ENCODE data around the gene CELF5. TPM values are rescaled to one million over a fixed set of nuclear protein-coding genes. Genes with fewer than 3 reads are reported as not detected.

The CELF5 gene
- total RNA-seq, 1 experiment from 2014 or later = 1.2 TPM

- Histone ChIP-seq H3K27ac (ENCODE audit: low read length) (no peak overlapping the region), H3K27me3 (ENCODE audit: control insufficient read depth, insufficient read depth, low read length) (no peaks in the 10 kb centered on the region), H3K4me1 (ENCODE audit: control insufficient read depth, insufficient read depth, low read length) (no peaks in the 10 kb centered on the region), H3K9me3 (ENCODE audit: control insufficient read depth, insufficient read depth, low read depth, low read length) (no peaks in the 10 kb centered on the region), H3K4me3 (ENCODE audit: low read depth in 2 of 2, low read length in 2 of 2) (no peak overlapping the region), H3K36me3 (ENCODE audit: control insufficient read depth, insufficient read depth, low read length) (no peaks in the 10 kb centered on the region)
- CTCF ChIA-PET = no interaction called here
- no peak for ATAC-seq
- POLR2A ChIA-PET = no interaction called here
- no peak for DNase-seq (ENCODE audit: low read depth, low spot score)
- TF ChIP-seq TCF7L2 (IDR thresholded peaks at IDR 0.05; ENCODE audit: low read depth, low read length) = no peak
- peak; percentile 97 to 98 for TF ChIP-seq REST (IDR thresholded peaks at IDR 0.05; ENCODE audit: insufficient read depth in 1 of 2, low read depth in 2 of 2, low read length in 1 of 2)
- TF ChIP-seq SIN3A (IDR thresholded peaks at IDR 0.05; ENCODE audit: borderline replicate concordance, insufficient read depth, low read depth, low read length) = no peak
- TF ChIP-seq POLR2AphosphoS5 (IDR thresholded peaks at IDR 0.05; ENCODE audit: low read depth, low read length) = no peak
- TF ChIP-seq CTCF (IDR thresholded peaks at IDR 0.05) = no peak
- no TSS peak for BruUV-seq (replicated peaks)
- in situ Hi-C loops (cut with HindIII; ENCODE audit: low pct_unique_long_range_greater_than_20kb, low sequenced_read_pairs) (no loop called here), intact Hi-C loops (cut with micrococcal nuclease; ENCODE audit: unreplicated experiment) (no loop called here)
These were observed 19.6 kb downstream of the CELF5 start for GRCh38 chr19:3243819-3244700.

GRCh38 chr19:3245050-3245449 is 20.6 kb downstream of the CELF5 start:
- CTCF ChIA-PET = no interaction called here
- H3K4me1 ChIP-seq (ENCODE audit: control insufficient read depth, insufficient read depth, low read length) = no peaks in the 10 kb centered on the region
- TF ChIP-seq TCF7L2 (IDR thresholded peaks at IDR 0.05; ENCODE audit: low read depth, low read length) (no peak), REST (IDR thresholded peaks at IDR 0.05; ENCODE audit: insufficient read depth in 1 of 2, low read depth in 2 of 2, low read length in 1 of 2) (no peak), SIN3A (IDR thresholded peaks at IDR 0.05; ENCODE audit: borderline replicate concordance, insufficient read depth, low read depth, low read length) (no peak), CTCF (IDR thresholded peaks at IDR 0.05) (no peak), POLR2AphosphoS5 (IDR thresholded peaks at IDR 0.05; ENCODE audit: low read depth, low read length) (no peak)
- in situ Hi-C loops (cut with HindIII; ENCODE audit: low pct_unique_long_range_greater_than_20kb, low sequenced_read_pairs) (no loop called here), intact Hi-C loops (cut with micrococcal nuclease; ENCODE audit: unreplicated experiment) (no loop called here)
- POLR2A ChIA-PET = no interaction called here
- BruUV-seq (replicated peaks) = no TSS peak
- H3K9me3 ChIP-seq (ENCODE audit: control insufficient read depth, insufficient read depth, low read depth, low read length) = no peaks in the 10 kb centered on the region
- no peak for DNase-seq (ENCODE audit: low read depth, low spot score)
- no peak overlapping the region for H3K27ac ChIP-seq (ENCODE audit: low read length)
- no peaks in the 10 kb centered on the region for H3K36me3 ChIP-seq (ENCODE audit: control insufficient read depth, insufficient read depth, low read length)
- no peak overlapping the region for H3K4me3 ChIP-seq (ENCODE audit: low read depth in 2 of 2, low read length in 2 of 2)
- H3K27me3 ChIP-seq (ENCODE audit: control insufficient read depth, insufficient read depth, low read length) = no peaks in the 10 kb centered on the region
- ATAC-seq = no peak
